ENCODE data around the gene HOXB6.
A peak's percentile ranks its signal among the peaks of the same experiment; 100 is the strongest.

The HOXB6 gene

DNA sequence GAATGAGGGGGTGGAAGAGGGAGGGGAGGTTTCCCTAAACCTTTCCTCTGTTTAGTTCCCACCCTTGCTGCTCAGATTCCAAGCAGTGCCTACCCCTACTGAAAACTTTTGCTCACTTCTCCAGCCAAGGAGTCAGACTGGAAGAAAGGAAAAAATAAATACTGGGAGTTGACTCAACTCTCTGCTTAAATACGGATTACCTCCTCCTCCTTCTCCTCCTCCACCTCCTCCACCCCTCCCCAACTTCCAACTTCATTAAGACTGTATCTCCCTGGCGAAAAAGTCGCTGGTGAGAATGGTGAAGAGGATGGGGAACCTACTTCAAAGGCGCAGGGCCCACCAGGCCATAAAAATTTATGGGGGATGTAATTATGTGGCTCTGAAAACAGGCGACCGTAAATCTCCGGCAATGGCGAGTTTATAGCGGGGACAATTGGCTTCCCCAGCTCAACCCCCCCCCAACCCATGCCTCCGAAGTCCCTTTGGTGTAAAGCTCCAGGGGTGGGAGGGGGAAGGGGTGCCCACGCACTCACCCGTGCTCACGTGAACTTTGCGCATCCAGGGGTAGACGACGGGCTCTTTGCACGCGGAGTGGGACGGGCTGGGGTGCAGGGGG, 27.3 kb downstream of the HOXB6 start:
- TF ChIP-seq, protein P1, sequence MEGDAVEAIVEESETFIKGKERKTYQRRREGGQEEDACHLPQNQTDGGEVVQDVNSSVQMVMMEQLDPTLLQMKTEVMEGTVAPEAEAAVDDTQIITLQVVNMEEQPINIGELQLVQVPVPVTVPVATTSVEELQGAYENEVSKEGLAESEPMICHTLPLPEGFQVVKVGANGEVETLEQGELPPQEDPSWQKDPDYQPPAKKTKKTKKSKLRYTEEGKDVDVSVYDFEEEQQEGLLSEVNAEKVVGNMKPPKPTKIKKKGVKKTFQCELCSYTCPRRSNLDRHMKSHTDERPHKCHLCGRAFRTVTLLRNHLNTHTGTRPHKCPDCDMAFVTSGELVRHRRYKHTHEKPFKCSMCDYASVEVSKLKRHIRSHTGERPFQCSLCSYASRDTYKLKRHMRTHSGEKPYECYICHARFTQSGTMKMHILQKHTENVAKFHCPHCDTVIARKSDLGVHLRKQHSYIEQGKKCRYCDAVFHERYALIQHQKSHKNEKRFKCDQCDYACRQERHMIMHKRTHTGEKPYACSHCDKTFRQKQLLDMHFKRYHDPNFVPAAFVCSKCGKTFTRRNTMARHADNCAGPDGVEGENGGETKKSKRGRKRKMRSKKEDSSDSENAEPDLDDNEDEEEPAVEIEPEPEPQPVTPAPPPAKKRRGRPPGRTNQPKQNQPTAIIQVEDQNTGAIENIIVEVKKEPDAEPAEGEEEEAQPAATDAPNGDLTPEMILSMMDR (conservative IDR thresholded peaks at IDR 0.05; ENCODE audit: control insufficient read depth, insufficient read depth, low read depth, low read length): no peak
- H3K4me3 ChIP-seq (ENCODE audit: control insufficient read depth, low read depth, low read length): peak overlapping the region; percentile 60
- DNase-seq (ENCODE audit: low read depth): peak; percentile 61

DNA sequence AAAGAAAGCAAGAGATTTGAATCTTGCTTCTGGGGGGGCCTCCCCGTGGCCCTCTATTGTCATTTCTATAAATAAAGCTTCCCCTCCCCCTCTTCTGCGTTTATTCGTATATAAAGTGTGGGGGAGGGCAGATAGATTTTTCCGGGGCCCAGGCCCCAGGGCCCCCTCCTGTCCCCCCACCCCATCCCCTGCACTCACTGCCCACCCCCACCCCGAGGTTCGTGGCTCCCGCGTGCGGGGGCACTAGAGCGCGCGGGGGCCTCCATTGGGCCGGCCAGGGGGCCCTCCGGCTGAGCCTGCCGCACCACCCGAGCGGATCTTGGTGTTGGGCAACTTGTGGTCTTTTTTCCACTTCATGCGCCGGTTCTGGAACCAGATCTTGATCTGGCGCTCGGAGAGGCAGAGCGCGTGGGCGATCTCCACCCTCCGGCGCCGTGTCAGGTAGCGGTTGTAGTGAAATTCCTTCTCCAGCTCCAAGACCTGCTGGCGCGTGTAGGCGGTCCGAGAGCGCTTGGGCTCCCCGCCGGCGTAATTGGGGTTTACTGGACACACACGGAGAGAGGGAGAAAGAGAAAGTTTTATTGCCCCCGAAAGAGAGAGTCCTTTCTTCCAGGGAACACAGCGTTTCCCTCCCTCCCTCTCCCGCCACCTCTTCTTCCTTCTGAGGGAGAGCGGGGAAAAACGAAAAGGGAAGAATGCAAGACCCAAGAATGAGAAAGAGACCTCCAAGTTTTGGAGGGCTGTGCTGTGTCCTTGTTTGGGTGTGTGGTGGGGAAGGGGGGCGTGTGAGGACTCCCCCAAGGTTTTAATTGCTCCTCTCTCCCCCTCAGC, 28.1 kb downstream of the HOXB6 start:
- TF ChIP-seq, protein P1 (conservative IDR thresholded peaks at IDR 0.05; ENCODE audit: control insufficient read depth, insufficient read depth, low read depth, low read length): no peak
- H3K4me3 ChIP-seq (ENCODE audit: control insufficient read depth, low read depth, low read length): peak overlapping the region; percentile 60
- peak; percentile 81 for DNase-seq (ENCODE audit: low read depth)

DNA sequence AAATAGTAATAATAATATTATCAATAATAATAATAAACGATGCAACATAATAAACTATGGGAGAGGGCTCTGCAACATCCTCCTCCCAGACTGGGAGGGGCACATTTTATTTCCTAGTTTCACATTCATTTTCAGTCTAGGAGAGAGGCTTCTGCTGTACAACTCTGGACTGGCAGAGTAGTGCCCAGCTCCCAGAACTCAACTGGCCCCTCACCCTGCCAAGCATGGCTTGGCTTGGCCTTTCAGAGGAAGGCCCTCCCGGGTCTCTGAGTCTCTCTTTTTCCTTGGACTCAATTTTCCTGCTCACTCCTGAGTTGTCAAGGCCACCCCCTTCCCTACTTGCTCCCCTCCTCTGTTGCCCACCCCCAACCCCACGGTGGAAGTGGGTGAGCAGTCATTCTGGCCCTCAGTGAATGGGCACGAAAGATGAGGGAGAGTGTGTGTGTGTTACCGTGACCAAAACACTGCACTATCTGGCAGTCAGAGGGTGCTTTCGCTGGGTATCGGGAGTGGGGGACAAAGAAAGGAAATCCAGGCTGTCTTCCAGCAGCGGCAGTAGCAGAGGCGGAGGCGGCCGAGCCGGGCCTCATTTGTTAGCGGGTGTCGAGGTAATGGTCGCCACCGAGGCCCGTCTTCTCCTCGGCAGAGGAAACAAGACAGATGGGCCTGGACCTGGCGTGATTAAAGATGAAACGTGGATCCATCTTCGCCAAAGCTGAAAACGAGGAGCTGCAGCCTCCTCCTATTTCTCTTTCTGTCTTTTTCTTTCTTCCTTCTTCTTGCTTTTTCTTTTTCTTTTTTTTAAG, 28.9 kb downstream of the HOXB6 start:
- DNase-seq (ENCODE audit: low read depth): no peak
- H3K4me3 ChIP-seq (ENCODE audit: control insufficient read depth, low read depth, low read length): peak overlapping the region; percentile 60
- TF ChIP-seq, protein P1 (conservative IDR thresholded peaks at IDR 0.05; ENCODE audit: control insufficient read depth, insufficient read depth, low read depth, low read length): no peak

DNA sequence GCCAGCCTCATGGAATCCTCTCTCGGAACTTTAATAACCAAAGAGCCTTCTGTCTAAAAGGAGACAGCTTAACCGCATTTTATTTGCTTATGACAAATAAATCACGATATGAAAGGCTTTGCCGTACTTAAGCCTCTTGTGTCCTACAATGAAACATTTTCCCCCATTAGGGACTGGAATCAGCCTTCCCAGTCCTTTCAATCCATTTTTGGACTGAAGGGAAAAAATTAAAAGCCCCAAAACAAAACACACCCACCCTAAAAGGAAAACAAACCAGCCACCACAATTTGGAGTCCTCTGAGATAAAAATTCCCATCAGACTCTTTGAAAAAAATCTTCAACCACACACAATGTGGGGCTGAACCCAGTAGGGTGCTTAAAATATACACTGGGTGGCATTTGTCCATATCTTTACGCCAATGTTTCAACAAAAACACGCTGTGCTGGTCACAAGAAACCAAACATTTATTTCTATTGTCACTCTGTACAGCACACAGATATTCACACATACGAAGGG, 29.7 kb downstream of the HOXB6 start:
- TF ChIP-seq, protein P1 (conservative IDR thresholded peaks at IDR 0.05; ENCODE audit: control insufficient read depth, insufficient read depth, low read depth, low read length): no peak
- H3K4me3 ChIP-seq (ENCODE audit: control insufficient read depth, low read depth, low read length): peak overlapping the region; percentile 36
- DNase-seq (ENCODE audit: low read depth): peak; percentile 57

DNA sequence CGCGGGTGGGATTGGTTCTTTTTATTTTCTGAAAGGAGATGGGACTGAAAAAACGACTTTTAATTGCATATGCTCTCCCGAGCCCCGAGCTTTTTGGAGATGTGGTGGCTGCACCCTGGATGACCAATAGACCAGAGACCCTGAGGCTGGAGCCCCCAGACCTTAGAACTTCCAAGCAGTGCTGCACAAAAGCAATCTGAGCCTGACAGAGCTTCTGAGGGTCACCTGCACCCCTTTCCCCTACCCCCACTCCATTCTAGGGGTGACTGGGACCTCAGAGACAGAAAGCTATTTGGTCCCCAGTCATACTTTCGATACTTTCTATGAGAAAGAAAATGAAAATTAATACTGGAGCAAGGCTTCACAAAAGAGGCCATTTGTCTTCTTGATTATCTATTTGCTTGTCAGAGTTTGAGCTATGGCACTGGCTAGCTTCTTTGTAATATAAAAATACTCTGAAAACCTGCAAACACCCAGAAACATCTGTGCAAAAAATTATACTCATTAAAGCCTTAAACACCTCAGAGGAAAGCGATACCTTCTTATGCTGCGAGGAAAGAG, 30.2 kb downstream of the HOXB6 start:
- H3K4me3 ChIP-seq (ENCODE audit: control insufficient read depth, low read depth, low read length): peak overlapping the region; percentile 36
- TF ChIP-seq, protein P1 (conservative IDR thresholded peaks at IDR 0.05; ENCODE audit: control insufficient read depth, insufficient read depth, low read depth, low read length): no peak
- no peak for DNase-seq (ENCODE audit: low read depth)

DNA sequence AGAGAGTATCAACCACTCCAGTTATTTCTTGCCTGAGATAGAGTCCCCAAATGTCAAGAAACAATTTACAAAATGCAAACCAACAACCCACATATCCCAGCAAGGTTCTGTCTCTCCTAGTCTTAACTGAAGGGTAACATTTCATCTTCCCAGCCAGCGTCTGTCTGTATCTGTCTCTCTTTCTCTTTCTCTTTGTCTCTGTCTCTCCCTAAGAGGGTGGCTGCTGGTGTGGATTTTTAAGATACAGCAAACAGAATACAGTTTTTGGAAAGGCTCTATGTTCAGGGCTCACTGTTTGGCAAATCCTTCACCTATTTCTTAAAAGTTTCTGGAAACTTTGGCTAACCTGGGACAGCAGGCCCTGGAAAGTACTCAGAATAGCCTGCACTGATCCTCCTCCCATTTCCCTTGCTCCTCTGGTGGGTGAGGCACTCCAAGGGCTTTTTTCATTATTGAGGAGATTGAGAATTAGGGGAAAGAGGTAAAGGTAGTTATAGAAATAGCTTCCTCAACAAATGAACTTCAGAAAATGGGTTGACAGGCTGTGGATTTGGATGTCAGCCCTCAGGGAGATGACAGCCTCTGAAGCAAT, 32.9 kb downstream of the HOXB6 start:
- TF ChIP-seq, protein P1 (conservative IDR thresholded peaks at IDR 0.05; ENCODE audit: control insufficient read depth, insufficient read depth, low read depth, low read length): no peak
- peak overlapping the region; percentile 34 for H3K4me3 ChIP-seq (ENCODE audit: control insufficient read depth, low read depth, low read length)
- DNase-seq (ENCODE audit: low read depth): no peak
